H1 (cell line): ENCODE data around the gene ANXA1. TPM values are rescaled to one million over a fixed set of nuclear protein-coding genes. Genes with fewer than 3 reads are reported as not detected.

Experiments
- CTCF ChIA-PET: fragments of 300-600 bp; sonication (Branson Sonifier 250); formaldehyde crosslinking; loops from one replicate; lab custom pipeline; 2021; ENCODE audit not compliant: partially characterized antibody; lab: Charles Lee
- POLR2A ChIA-PET: fragments of 300-600 bp; sonication (Branson Sonifier 250); formaldehyde crosslinking; loops from one replicate; lab custom pipeline; 2021; ENCODE audit warnings: inconsistent platforms; ENCODE audit not compliant: partially characterized antibody; lab: Charles Lee
- DNase-seq, 2 experiments: peaks; one replicate each; pipeline versions ENCODE4 v3.0.0 to v3.0.0-alpha.2; 2010 to 2022; ENCODE audit warnings: low spot score in 2 of 2, low read depth in 1 of 2, mixed read lengths in 1 of 2
- FAIRE-seq: peaks from 2 replicates; lab custom pipeline; 2011; peaks lifted over from hg19 to GRCh38; lab: Jason Lieb, UNC
- H2AFZ ChIP-seq: 2 replicates; pipeline ENCODE4 v1.8.1; 2012; ENCODE audit warnings: low read length, inconsistent platforms
- H2AK5ac ChIP-seq: 2 replicates; pipeline ENCODE4 v1.6.1; 2013; ENCODE audit warnings: low read depth, low read length
- H2BK120ac ChIP-seq: replicated peaks from 2 replicates; pipeline ENCODE3; 2013; ENCODE audit warnings: low read depth, low read length, inconsistent platforms
- H2BK12ac ChIP-seq: 2 replicates; pipeline ENCODE4 v1.6.1; 2013; ENCODE audit warnings: low read depth, low read length
- H2BK15ac ChIP-seq: 2 replicates; pipeline ENCODE4 v1.6.1; 2013; ENCODE audit warnings: low read length
- H2BK20ac ChIP-seq: 2 replicates; pipeline ENCODE4 v1.6.1; 2013; ENCODE audit warnings: low read length
- H2BK5ac ChIP-seq: 2 replicates; pipeline ENCODE4 v1.6.1; 2013; ENCODE audit warnings: low read depth, low read length
- H3K14ac ChIP-seq: 2 replicates; pipeline ENCODE4 v1.6.1; 2013; ENCODE audit warnings: inconsistent platforms; ENCODE audit not compliant: insufficient read length
- H3K18ac ChIP-seq: 2 replicates; pipeline ENCODE4 v1.6.1; 2013; ENCODE audit warnings: low read length; ENCODE audit errors: extremely low read depth
- H3K23ac ChIP-seq: 2 replicates; pipeline ENCODE4 v1.6.1; 2013; ENCODE audit warnings: inconsistent platforms; ENCODE audit not compliant: insufficient read length
- H3K23me2 ChIP-seq: 2 replicates; pipeline ENCODE4 v1.6.1; 2013; ENCODE audit warnings: low read depth, low read length
- H3K27ac ChIP-seq: 2 replicates; pipeline ENCODE4 v1.6.1; 2011; ENCODE audit warnings: low read depth, low read length, inconsistent platforms
- H3K27me3 ChIP-seq, 4 experiments: replicated peaks in 1 of 4; 1 replicate in 1 of 4; 2 replicates in 3 of 4; pipeline versions ENCODE4 v1.6.1 to v1.8.1; 2011 to 2013; ENCODE audit warnings: low read length in 3 of 4, mild to moderate bottlenecking in 3 of 4, inconsistent platforms in 2 of 4, mixed read lengths in 2 of 4, moderate library complexity in 1 of 4; ENCODE audit not compliant: control insufficient read depth in 3 of 4, insufficient read depth in 3 of 4; ENCODE audit errors: extremely low read depth in 1 of 4
- H3K36me3 ChIP-seq, 4 experiments: 2 replicates each; pipeline versions ENCODE4 v1.6.1 to v1.8.1; 2011 to 2013; ENCODE audit warnings: mild to moderate bottlenecking in 4 of 4, low read length in 3 of 4, moderate library complexity in 2 of 4, control low read depth in 1 of 4, inconsistent platforms in 1 of 4; ENCODE audit not compliant: insufficient read depth in 4 of 4, control insufficient read depth in 2 of 4
- H3K4ac ChIP-seq: replicated peaks from 2 replicates; pipeline ENCODE3; 2013; ENCODE audit warnings: low read length, low read depth, mixed read lengths, inconsistent platforms; ENCODE audit not compliant: insufficient read length
- H3K4me1 ChIP-seq, 4 experiments: replicated peaks in 1 of 4; 1 replicate in 1 of 4; 2 replicates in 3 of 4; pipeline versions ENCODE4 v1.6.1 to v1.8.1; 2011 to 2013; ENCODE audit warnings: low read length in 3 of 4, inconsistent platforms in 2 of 4, mixed read lengths in 1 of 4; ENCODE audit not compliant: insufficient read depth in 4 of 4, control insufficient read depth in 3 of 4
- H3K4me2 ChIP-seq, 2 experiments: 2 replicates each; pipeline versions ENCODE4 v1.6.1 to v1.8.1; 2011 to 2013; ENCODE audit warnings: low read depth in 2 of 2, low read length in 2 of 2, control low read depth in 1 of 2, inconsistent platforms in 1 of 2, mild to moderate bottlenecking in 1 of 2; ENCODE audit not compliant: insufficient read depth in 1 of 2
- H3K4me3 ChIP-seq, 4 experiments: fragments of 200-600, 300-600 bp in 1 of 4; sonication (generic), shearing (Covaris generic), sonication (Bioruptor Twin) in 1 of 4; 2 replicates each; pipeline versions ENCODE4 v1.5.1 to v1.8.1; 2011 to 2016; ENCODE audit warnings: low read length in 4 of 4, low read depth in 3 of 4, control low read depth in 2 of 4, inconsistent platforms in 2 of 4, mild to moderate bottlenecking in 2 of 4, mixed read lengths in 1 of 4, moderate library complexity in 1 of 4; ENCODE audit not compliant: insufficient read depth in 2 of 4; ENCODE audit errors: extremely low read depth in 1 of 4
- H3K56ac ChIP-seq: replicated peaks from 2 replicates; pipeline ENCODE3; 2013; ENCODE audit warnings: low read depth, mild to moderate bottlenecking, mixed read lengths, low read length, inconsistent platforms; ENCODE audit not compliant: insufficient read length
- H3K79me1 ChIP-seq: 2 replicates; pipeline ENCODE4 v1.6.1; 2013; ENCODE audit warnings: low read depth, low read length, control low read depth
- H3K79me2 ChIP-seq, 2 experiments: 2 replicates each; pipeline versions ENCODE4 v1.6.1 to v1.8.1; 2012 to 2013; ENCODE audit warnings: low read length in 2 of 2, mild to moderate bottlenecking in 2 of 2, inconsistent platforms in 1 of 2; ENCODE audit not compliant: insufficient read depth in 2 of 2, control insufficient read depth in 1 of 2
- H3K9ac ChIP-seq, 4 experiments: replicated peaks in 1 of 4; 1 replicate in 1 of 4; 2 replicates in 3 of 4; pipeline versions ENCODE4 v1.6.1 to v1.8.1; 2011 to 2013; ENCODE audit warnings: low read depth in 3 of 4, low read length in 3 of 4, control low read depth in 2 of 4, mild to moderate bottlenecking in 2 of 4, moderate library complexity in 2 of 4, inconsistent platforms in 1 of 4; ENCODE audit errors: extremely low read depth in 1 of 4
- H3K9me3 ChIP-seq, 2 experiments: 2 replicates each; pipeline versions ENCODE4 v1.6.1 to v1.8.1; 2012 to 2013; ENCODE audit warnings: mild to moderate bottlenecking in 2 of 2, moderate library complexity in 2 of 2, control low read depth in 1 of 2, inconsistent platforms in 1 of 2, low read depth in 1 of 2, low read length in 1 of 2, mixed read lengths in 1 of 2; ENCODE audit not compliant: insufficient read depth in 2 of 2
- H4K20me1 ChIP-seq, 2 experiments: replicated peaks in 1 of 2; 2 replicates each; pipeline versions ENCODE3 to v1.8.1; 2011 to 2013; ENCODE audit warnings: inconsistent platforms in 2 of 2, low read length in 2 of 2, mild to moderate bottlenecking in 1 of 2; ENCODE audit not compliant: insufficient read depth in 2 of 2, control insufficient read depth in 1 of 2
- H4K5ac ChIP-seq: 2 replicates; pipeline ENCODE4 v1.6.1; 2013; ENCODE audit warnings: low read length, low read depth, mixed read lengths, inconsistent platforms; ENCODE audit not compliant: insufficient read length
- H4K8ac ChIP-seq: 2 replicates; pipeline ENCODE4 v1.8.0; 2013; ENCODE audit warnings: mild to moderate bottlenecking, moderate library complexity, low read length, inconsistent platforms; ENCODE audit not compliant: insufficient read depth; ENCODE audit errors: extremely low read depth
- H4K91ac ChIP-seq: replicated peaks from 2 replicates; pipeline ENCODE3; 2013; ENCODE audit warnings: low read length, mixed read lengths, inconsistent platforms; ENCODE audit not compliant: insufficient read length
- ATF3 ChIP-seq: IDR thresholded peaks from 2 replicates; pipeline ENCODE4 v1.6.1; 2011; ENCODE audit warnings: low read depth, mild to moderate bottlenecking, low read length; ENCODE audit not compliant: insufficient read depth
- CTCF ChIP-seq, 3 experiments: IDR thresholded peaks; 1 replicate in 2 of 3; 2 replicates in 1 of 3; pipeline versions ENCODE4 v1.5.1 to v1.6.1; 2011; ENCODE audit warnings: low read length in 3 of 3, mild to moderate bottlenecking in 3 of 3, inconsistent platforms in 2 of 3, low read depth in 1 of 3, moderate library complexity in 1 of 3; ENCODE audit not compliant: insufficient read depth in 1 of 3; ENCODE audit errors: control extremely low read depth in 1 of 3
- EZH2 ChIP-seq: fragments of 200-600 bp; sonication (generic); IDR thresholded peaks from 2 replicates; pipeline ENCODE4 v1.7.1; 2012; ENCODE audit warnings: low read depth, mild to moderate bottlenecking, moderate library complexity, low read length, inconsistent platforms; ENCODE audit not compliant: severe bottlenecking
- MAX ChIP-seq: IDR thresholded peaks from 2 replicates; pipeline ENCODE4 v1.6.1; 2012; ENCODE audit warnings: inconsistent platforms
- NANOG ChIP-seq: IDR thresholded peaks from 2 replicates; pipeline ENCODE4 v1.6.1; 2011; ENCODE audit warnings: low read length, low read depth, mild to moderate bottlenecking, inconsistent platforms; ENCODE audit not compliant: insufficient read depth, poor library complexity, severe bottlenecking
- POU5F1 ChIP-seq: IDR thresholded peaks from 2 replicates; pipeline ENCODE4 v1.6.1; 2011; ENCODE audit warnings: low read depth, mild to moderate bottlenecking, low read length, moderate library complexity
- RAD21 ChIP-seq, 2 experiments: IDR thresholded peaks in 1 of 2; conservative IDR thresholded peaks in 1 of 2; 2 replicates each; pipeline ENCODE4 v1.6.1; 2011; ENCODE audit warnings: low read depth in 2 of 2, low read length in 2 of 2, improper control_type of control experiment in 1 of 2, inconsistent platforms in 1 of 2, mild to moderate bottlenecking in 1 of 2, moderate library complexity in 1 of 2
- SRF ChIP-seq: IDR thresholded peaks from 2 replicates; pipeline ENCODE4 v1.6.1; 2011; ENCODE audit warnings: mild to moderate bottlenecking, low read depth, low read length, moderate library complexity
- TAF1 ChIP-seq: IDR thresholded peaks from 2 replicates; pipeline ENCODE4 v1.6.1; 2011; ENCODE audit warnings: mild to moderate bottlenecking, low read depth, low read length
- TBP ChIP-seq: IDR thresholded peaks from 2 replicates; pipeline ENCODE4 v1.6.1; 2011; ENCODE audit warnings: low read depth, low read length, improper control_type of control experiment
- ZNF274 ChIP-seq: IDR thresholded peaks from 2 replicates; pipeline ENCODE4 v1.7.0; 2012; ENCODE audit warnings: low read length, borderline replicate concordance; ENCODE audit errors: extremely low read depth
- WGBS, 2 experiments: shearing (Covaris generic) in 1 of 2; methylation state at CpG; one replicate each; pipeline versions ENCODE4 v1.1.6 to v1.1.7; 2013 to 2015; ENCODE audit warnings: low lambda C conversion rate in 2 of 2, mixed read lengths in 2 of 2, inconsistent platforms in 1 of 2, low coverage in 1 of 2, missing lambda C conversion rate in 1 of 2; ENCODE audit not compliant: insufficient replicate concordance in 2 of 2, insufficient coverage in 1 of 2, insufficient read length in 1 of 2; ENCODE audit errors: extremely low coverage in 1 of 2, missing lambda C conversion rate in 1 of 2; 5-methylcytosine and 5-hydroxymethylcytosine counted together
- polyA plus RNA-seq, 7 experiments: library from polyadenylated mRNA; depleted of rRNA in 3 of 7; stranded (reverse) in 5 of 7; unstranded in 2 of 7; fragments of >200 nt in 5 of 7; fragments of 200-250 nt in 2 of 7; gene quantifications; 1 replicate in 5 of 7; 2 replicates in 1 of 7; 4 replicates in 1 of 7; pipeline versions ENCODE4 v1.2.1 to v1.2.3, GENCODE V29; 2011 to 2013; ENCODE audit warnings: missing spikeins in 2 of 7, mixed read lengths in 2 of 7
- total RNA-seq: library from RNA; stranded (reverse); fragmentation: NEBNext Ultra II Directional; extraction: Animal tissue kit (Norgen Biotek cat#: 25700); gene quantifications from 2 replicates; pipeline ENCODE4 v1.2.1, GENCODE V29; 2021

ANXA1 gene
- total and polyA plus RNA-seq, 2 of the 8 experiments (the other 6 are each of a cell fraction or from before 2014, with no cell fraction given) = 0.71 to 5.7 TPM

DNA sequence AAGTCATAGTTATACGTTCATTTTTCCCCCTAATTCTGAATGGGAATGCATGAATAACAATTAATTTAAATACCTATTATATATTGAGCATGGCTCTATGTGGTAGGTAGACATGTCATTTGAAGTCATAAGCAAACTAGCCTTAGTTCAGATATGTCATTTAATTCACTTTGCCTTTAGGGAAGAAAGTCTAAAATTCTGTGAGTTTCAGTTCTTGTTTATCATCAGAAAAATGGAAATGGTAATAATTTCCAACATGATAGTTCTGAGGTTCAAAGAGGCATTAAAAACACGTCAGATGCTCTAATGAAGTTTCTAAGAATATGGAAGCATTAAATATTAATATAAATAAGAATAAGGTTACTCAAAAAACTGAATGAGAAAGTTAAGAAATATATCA, 13.1 kb upstream of the ANXA1 start:
- ChIA-PET POLR2A (no interaction called here), CTCF (no interaction called here)
- Histone ChIP-seq H3K4me1 (no peaks in the 10 kb centered on the region), H2AFZ (no peak overlapping the region), H4K8ac (no peak overlapping the region), H3K36me3 (no peaks in the 10 kb centered on the region), H3K9ac (no peak overlapping the region), H3K27me3 (no peaks in the 10 kb centered on the region), H3K18ac (no peak overlapping the region), H3K79me2 (no peaks in the 10 kb centered on the region), H2AK5ac (no peak overlapping the region), H3K79me1 (no peaks in the 10 kb centered on the region), H3K23ac (no peak overlapping the region), H2BK5ac (no peak overlapping the region), H3K4ac (no peak overlapping the region), H4K5ac (no peak overlapping the region), H2BK120ac (no peak overlapping the region), H3K4me2 (no peak overlapping the region), H3K4me3 (no peak overlapping the region), H2BK20ac (no peak overlapping the region), H3K27ac (no peak overlapping the region), H2BK12ac (no peak overlapping the region), H3K56ac (no peak overlapping the region), H3K23me2 (no peaks in the 10 kb centered on the region), H4K20me1 (no peaks in the 10 kb centered on the region), H3K14ac (no peak overlapping the region), H4K91ac (no peak overlapping the region), H3K9me3 (no peaks in the 10 kb centered on the region), H2BK15ac (no peak overlapping the region)
- DNase-seq (no peak), FAIRE-seq (no peak)
- WGBS, 2 experiments = 85% methylated on average over 2 of the region's 2 CpGs; no CpG with 5 or more reads in 1 of the 2 experiments
- no peak for TF ChIP-seq CTCF (IDR thresholded peaks at IDR 0.05; ENCODE audit: control extremely low read depth in 1 of 3, insufficient read depth in 1 of 3, low read depth in 1 of 3, low read length in 3 of 3)
- no peak for TF ChIP-seq TBP
- no peak for TF ChIP-seq RAD21 (IDR thresholded peaks at IDR 0.05 in 1 of 2, conservative IDR thresholded peaks at IDR 0.05 in 1 of 2; ENCODE audit: low read depth in 2 of 2, low read length in 2 of 2)
- no peak for TF ChIP-seq ZNF274
- no peak for TF ChIP-seq TAF1
- no peak for TF ChIP-seq NANOG
- no peak for TF ChIP-seq ATF3
- no peak for TF ChIP-seq EZH2
- no peak for TF ChIP-seq POU5F1
- TF ChIP-seq MAX = no peak
- TF ChIP-seq SRF = no peak
